Lower lobe of right lung (tissue), 2 donors: ENCODE results near the gene SRC. TPM values are rescaled to one million over a fixed set of nuclear protein-coding genes. Genes with fewer than 3 reads are reported as not detected.

Source experiments
- ATAC-seq, 2 donors: fragments of 200-7000 bp; cut with Tn5 transposase; one replicate each; pipeline ENCODE4 v1.9.1; 2020 to 2022; ENCODE audit warnings: mild to moderate bottlenecking in 2 of 2, moderate library complexity in 2 of 2
- DNase-seq: peaks from one replicate; pipeline ENCODE4 v3.0.0-alpha.2; 2020
- H3K27ac ChIP-seq: fragments of 200-600 bp; one replicate; pipeline ENCODE4 v1.8.0; 2022
- H3K27me3 ChIP-seq: fragments of 200-600 bp; one replicate; pipeline ENCODE4 v1.8.0; 2022; ENCODE audit warnings: low read depth
- H3K36me3 ChIP-seq: fragments of 200-600 bp; one replicate; pipeline ENCODE4 v1.8.0; 2022; ENCODE audit warnings: mild to moderate bottlenecking
- H3K4me1 ChIP-seq: fragments of 200-600 bp; one replicate; pipeline ENCODE4 v1.8.0; 2022
- H3K4me3 ChIP-seq: fragments of 200-600 bp; one replicate; pipeline ENCODE4 v1.8.0; 2022; ENCODE audit warnings: mild to moderate bottlenecking
- H3K9me3 ChIP-seq: fragments of 200-600 bp; one replicate; pipeline ENCODE4 v1.8.0; 2022
- intact Hi-C: fragments of 100-400 bp; cut with DNase I; formaldehyde crosslinking; loops from one replicate; pipeline ENCODE4 v1.11.0; 2022
- total RNA-seq: library from RNA; stranded (reverse); fragmentation: NEBNext Ultra II Directional; extraction: Animal tissue kit (Norgen Biotek cat#: 25700); gene quantifications from one replicate; pipeline ENCODE4 v1.2.1, GENCODE V29; 2021
- TF ChIP-seq, protein P1 (sequence below): fragments of 200-600 bp; IDR thresholded peaks from one replicate; pipeline ENCODE4 v1.8.0; 2022; ENCODE audit warnings: antibody characterized with exemption, mild to moderate bottlenecking
- donor health status: DM: no; HTN: yes; CAD: no; lungs with severe emphysema.

SRC gene
- total RNA-seq, 1 donor from 2014 or later: 72.7 TPM

DNA sequence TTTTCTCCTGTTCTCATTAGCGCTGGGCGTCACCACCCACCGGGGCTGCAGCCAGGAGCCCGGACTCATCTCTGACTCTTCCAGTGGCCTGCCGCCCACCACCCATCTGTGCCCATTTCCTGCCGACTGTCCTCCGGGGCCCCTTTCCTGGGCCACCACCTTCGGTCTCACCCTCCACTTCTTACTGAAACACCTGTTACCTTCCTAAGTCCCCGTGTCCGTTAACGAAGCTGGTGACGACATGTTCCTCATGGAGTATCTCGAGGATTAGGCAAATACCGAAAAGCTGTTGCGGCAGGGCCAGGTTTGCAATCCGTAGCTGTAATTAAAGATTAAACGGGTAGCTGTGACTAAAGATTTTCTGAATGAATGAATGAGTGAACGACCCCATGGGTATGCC lies 80.2 kb downstream of the SRC start:
- DNase-seq: no peak
- Histone ChIP-seq H3K9me3 (no peaks in the 10 kb centered on the region), H3K27me3 (peaks cover 24% of the 10 kb centered on the region), H3K4me1 (no peaks in the 10 kb centered on the region), H3K27ac (no peak overlapping the region), H3K4me3 (no peak overlapping the region), H3K36me3 (no peaks in the 10 kb centered on the region)
- intact Hi-C loops: no loop called here
- TF ChIP-seq, protein P1, sequence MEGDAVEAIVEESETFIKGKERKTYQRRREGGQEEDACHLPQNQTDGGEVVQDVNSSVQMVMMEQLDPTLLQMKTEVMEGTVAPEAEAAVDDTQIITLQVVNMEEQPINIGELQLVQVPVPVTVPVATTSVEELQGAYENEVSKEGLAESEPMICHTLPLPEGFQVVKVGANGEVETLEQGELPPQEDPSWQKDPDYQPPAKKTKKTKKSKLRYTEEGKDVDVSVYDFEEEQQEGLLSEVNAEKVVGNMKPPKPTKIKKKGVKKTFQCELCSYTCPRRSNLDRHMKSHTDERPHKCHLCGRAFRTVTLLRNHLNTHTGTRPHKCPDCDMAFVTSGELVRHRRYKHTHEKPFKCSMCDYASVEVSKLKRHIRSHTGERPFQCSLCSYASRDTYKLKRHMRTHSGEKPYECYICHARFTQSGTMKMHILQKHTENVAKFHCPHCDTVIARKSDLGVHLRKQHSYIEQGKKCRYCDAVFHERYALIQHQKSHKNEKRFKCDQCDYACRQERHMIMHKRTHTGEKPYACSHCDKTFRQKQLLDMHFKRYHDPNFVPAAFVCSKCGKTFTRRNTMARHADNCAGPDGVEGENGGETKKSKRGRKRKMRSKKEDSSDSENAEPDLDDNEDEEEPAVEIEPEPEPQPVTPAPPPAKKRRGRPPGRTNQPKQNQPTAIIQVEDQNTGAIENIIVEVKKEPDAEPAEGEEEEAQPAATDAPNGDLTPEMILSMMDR: no peak
- ATAC-seq: no peak

DNA sequence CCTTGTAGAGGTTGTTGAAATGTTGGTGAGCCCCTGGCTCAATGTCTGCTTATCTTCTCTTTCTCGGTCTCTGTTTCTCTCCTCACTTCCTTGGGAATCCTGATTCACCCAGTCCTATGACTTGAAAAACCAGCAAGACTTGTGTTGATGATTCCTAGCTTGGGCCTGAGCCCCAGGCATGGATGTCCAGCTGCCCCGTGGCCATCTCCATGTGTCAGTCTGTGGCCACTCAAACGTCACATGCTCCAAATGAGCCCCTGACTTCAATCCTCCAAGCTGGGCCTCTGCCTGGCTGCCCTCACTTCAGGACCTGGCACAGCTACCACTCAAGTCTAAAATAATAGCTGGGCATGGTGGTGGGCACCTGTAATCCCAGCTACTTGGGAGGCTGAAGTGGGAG lies 81.0 kb downstream of the SRC start:
- H3K4me1 ChIP-seq: no peaks in the 10 kb centered on the region
- ATAC-seq: no peak
- peaks cover 24% of the 10 kb centered on the region for H3K27me3 ChIP-seq
- H3K36me3 ChIP-seq: no peaks in the 10 kb centered on the region
- DNase-seq: no peak
- H3K27ac ChIP-seq: no peak overlapping the region
- no peaks in the 10 kb centered on the region for H3K9me3 ChIP-seq
- intact Hi-C loops: no loop called here
- TF ChIP-seq, protein P1: no peak
- no peak overlapping the region for H3K4me3 ChIP-seq

DNA sequence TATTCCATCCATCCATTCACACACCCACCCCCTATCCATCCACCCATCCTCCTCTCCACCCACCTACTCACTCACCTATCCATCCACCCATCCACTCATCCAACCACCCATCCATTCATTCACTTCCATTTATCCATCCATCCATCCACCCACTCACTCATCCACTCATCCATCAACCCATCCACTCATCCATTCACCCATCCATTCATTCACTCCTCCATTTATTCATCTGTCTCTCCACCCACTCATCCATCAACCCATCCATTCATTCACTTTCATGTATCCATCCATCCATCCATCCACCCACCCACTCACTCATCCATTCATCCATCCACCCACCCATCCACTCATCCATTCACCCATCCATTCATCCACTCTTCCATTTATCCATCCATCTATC lies 84.1 kb downstream of the SRC start:
- Histone ChIP-seq H3K4me3 (no peak overlapping the region), H3K27me3 (peaks cover 11% of the 10 kb centered on the region), H3K27ac (no peak overlapping the region), H3K9me3 (no peaks in the 10 kb centered on the region), H3K36me3 (no peaks in the 10 kb centered on the region), H3K4me1 (no peaks in the 10 kb centered on the region)
- TF ChIP-seq, protein P1: no peak
- intact Hi-C loops: no loop called here
- DNase-seq (no peak), ATAC-seq (no peak)

DNA sequence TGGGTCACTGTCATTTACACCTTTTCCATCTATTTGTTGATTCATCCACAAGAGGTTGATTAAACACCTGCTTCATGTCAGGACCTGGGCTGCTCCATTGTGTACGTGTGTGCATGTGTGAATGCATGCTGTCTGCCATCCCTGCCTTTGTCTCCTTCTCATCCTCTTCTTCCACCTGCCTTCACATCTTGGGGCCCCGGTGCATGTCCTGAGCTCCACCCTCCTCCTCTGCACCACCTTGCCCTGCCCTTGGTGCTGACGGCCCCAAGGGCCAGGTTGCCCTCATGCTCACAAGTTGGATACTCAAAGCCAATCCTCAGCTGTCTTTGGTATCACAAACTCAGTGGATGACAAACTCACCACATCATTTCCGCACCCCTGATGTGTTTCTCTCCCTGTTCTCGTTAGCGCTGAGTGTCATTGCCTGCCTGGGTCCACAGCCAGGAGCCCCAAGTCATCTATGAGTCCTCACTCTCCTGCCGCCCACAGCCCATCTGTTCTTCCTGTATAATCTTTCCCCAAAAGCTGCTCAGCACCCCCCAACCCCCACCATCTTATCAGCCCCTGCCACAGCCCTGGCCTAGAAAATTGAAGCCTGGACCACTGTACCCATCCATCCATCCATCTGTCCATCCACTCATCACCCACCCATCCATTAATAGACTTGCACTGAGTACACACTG lies 85.0 kb downstream of the SRC start:
- no peak overlapping the region for H3K4me3 ChIP-seq
- peaks cover 8% of the 10 kb centered on the region for H3K27me3 ChIP-seq
- DNase-seq (no peak), ATAC-seq (no peak)
- intact Hi-C loops: no loop called here
- TF ChIP-seq, protein P1: no peak
- H3K27ac ChIP-seq: no peak overlapping the region
- no peaks in the 10 kb centered on the region for H3K36me3 ChIP-seq
- H3K9me3 ChIP-seq: no peaks in the 10 kb centered on the region
- no peaks in the 10 kb centered on the region for H3K4me1 ChIP-seq

DNA sequence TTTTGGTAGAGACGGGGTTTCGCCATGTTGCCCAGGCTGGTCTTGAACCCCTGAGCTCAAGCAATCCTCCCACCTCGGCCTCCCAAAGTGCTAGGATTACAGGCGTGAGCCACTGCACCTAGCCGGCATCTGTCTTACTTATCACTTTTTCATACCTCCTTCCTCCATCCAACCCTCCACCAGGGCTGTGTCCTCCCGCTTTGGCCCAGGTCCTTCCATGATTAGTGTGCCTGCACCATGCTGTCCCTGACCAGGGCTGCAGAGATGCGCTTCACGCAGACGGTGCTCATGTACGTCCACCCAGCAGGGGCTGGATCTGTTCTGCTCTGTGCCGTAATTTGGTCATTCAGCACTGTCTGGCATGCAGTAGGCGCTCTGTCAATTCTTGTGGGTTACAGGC lies 85.8 kb downstream of the SRC start:
- Histone ChIP-seq H3K4me1 (no peaks in the 10 kb centered on the region), H3K4me3 (no peak overlapping the region), H3K9me3 (no peaks in the 10 kb centered on the region), H3K27me3 (peaks cover 4% of the 10 kb centered on the region), H3K27ac (no peak overlapping the region), H3K36me3 (no peaks in the 10 kb centered on the region)
- intact Hi-C loops: no loop called here
- ATAC-seq (no peak), DNase-seq (no peak)
- TF ChIP-seq, protein P1: no peak
